ENCODE measurements around the gene UTS2B. TPM values are rescaled to one million over a fixed set of nuclear protein-coding genes. Genes with fewer than 3 reads are reported as not detected.

The UTS2B gene
- total RNA-seq, 1 experiment from 2014 or later, result 1.1 TPM

GRCh38 chr3:191342411-191342810 is 12.1 kb upstream of the UTS2B start:
- DNase-seq, result no peak
- Histone ChIP-seq H3K9me2 (ENCODE audit: insufficient read depth) (no peaks in the 10 kb centered on the region), H3K36me3 (ENCODE audit: low read depth) (0 out of 2 replicates have a peak, but pooled peaks cover 3% of the 10 kb centered on the region), H4K20me1 (ENCODE audit: insufficient read depth) (peaks cover 4% of the 10 kb centered on the region; the same call in 1 of the 2 replicates), H3K27ac (no peak overlapping the region), H2AFZ (no peak overlapping the region), H3K27me3 (ENCODE audit: insufficient read depth, low read depth) (no peaks in the 10 kb centered on the region), H3F3A (ENCODE audit: insufficient read depth, low read depth) (peaks cover 3% of the 10 kb centered on the region; the same call in 1 of the 2 replicates), H3K4me2 (no peak overlapping the region), H3K9me3 (ENCODE audit: insufficient read depth, low read depth) (no peaks in the 10 kb centered on the region), H3K4me3 (no peak overlapping the region), H3K79me2 (ENCODE audit: low read depth) (peaks cover 94% of the 10 kb centered on the region), H3K4me1 (replicated peaks; ENCODE audit: insufficient read depth) (peaks cover 10% of the 10 kb centered on the region)
- no TSS peak for BruUV-seq (replicated peaks)
- TF ChIP-seq EZH2 (IDR thresholded peaks at IDR 0.05; ENCODE audit: low read depth), result no peak
- no peak for TF ChIP-seq CTCF (conservative IDR thresholded peaks at IDR 0.05)
- POLR2A ChIA-PET (ENCODE audit: unreplicated experiment), result no interaction called here
- CTCF ChIA-PET, result no interaction called here
- intact Hi-C loops (cut with micrococcal nuclease; ENCODE audit: unreplicated experiment), result no loop called here

- BruUV-seq (replicated peaks), result no TSS peak
- no peaks in the 10 kb centered on the region for H3K9me3 ChIP-seq (ENCODE audit: insufficient read depth, low read depth)
- no peaks in the 10 kb centered on the region for H3K27me3 ChIP-seq (ENCODE audit: insufficient read depth, low read depth)
- 0 out of 2 replicates have a peak, but pooled peaks cover 3% of the 10 kb centered on the region for H3K36me3 ChIP-seq (ENCODE audit: low read depth)
- peaks cover 14% of the 10 kb centered on the region for H3K4me1 ChIP-seq (replicated peaks; ENCODE audit: insufficient read depth)
- no peak overlapping the region for H3K4me2 ChIP-seq
- peaks cover 4% of the 10 kb centered on the region; the same call in 1 of the 2 replicates for H4K20me1 ChIP-seq (ENCODE audit: insufficient read depth)
- H3K79me2 ChIP-seq (ENCODE audit: low read depth), result peaks cover 94% of the 10 kb centered on the region
- DNase-seq, result no peak
- no peak for TF ChIP-seq CTCF (conservative IDR thresholded peaks at IDR 0.05)
- no peak for TF ChIP-seq EZH2 (IDR thresholded peaks at IDR 0.05; ENCODE audit: low read depth)
- ChIA-PET POLR2A (ENCODE audit: unreplicated experiment) (no interaction called here), CTCF (no interaction called here)
- H3F3A ChIP-seq (ENCODE audit: insufficient read depth, low read depth), result peaks cover 4% of the 10 kb centered on the region; the same call in 1 of the 2 replicates
- H3K9me2 ChIP-seq (ENCODE audit: insufficient read depth), result no peaks in the 10 kb centered on the region
- no peak overlapping the region for H3K4me3 ChIP-seq
- intact Hi-C loops (cut with micrococcal nuclease; ENCODE audit: unreplicated experiment), result no loop called here
- H3K27ac ChIP-seq, result no peak overlapping the region
- no peak overlapping the region for H2AFZ ChIP-seq
Observed at GRCh38 chr3:191342006-191342405, 11.7 kb upstream of the UTS2B start.

- Histone ChIP-seq H3F3A (ENCODE audit: insufficient read depth, low read depth) (peaks cover 4% of the 10 kb centered on the region; the same call in 1 of the 2 replicates), H3K27ac (no peak overlapping the region), H2AFZ (no peak overlapping the region), H3K4me2 (no peak overlapping the region), H3K79me2 (ENCODE audit: low read depth) (peaks cover 95% of the 10 kb centered on the region), H4K20me1 (ENCODE audit: insufficient read depth) (peaks cover 4% of the 10 kb centered on the region; the same call in 1 of the 2 replicates), H3K9me2 (ENCODE audit: insufficient read depth) (no peaks in the 10 kb centered on the region), H3K27me3 (ENCODE audit: insufficient read depth, low read depth) (no peaks in the 10 kb centered on the region), H3K36me3 (ENCODE audit: low read depth) (0 out of 2 replicates have a peak, but pooled peaks cover 8% of the 10 kb centered on the region), H3K4me3 (no peak overlapping the region), H3K9me3 (ENCODE audit: insufficient read depth, low read depth) (no peaks in the 10 kb centered on the region), H3K4me1 (replicated peaks; ENCODE audit: insufficient read depth) (peaks cover 15% of the 10 kb centered on the region)
- TF ChIP-seq CTCF (conservative IDR thresholded peaks at IDR 0.05) (no peak), EZH2 (IDR thresholded peaks at IDR 0.05; ENCODE audit: low read depth) (no peak)
- CTCF ChIA-PET, result no interaction called here
- DNase-seq, result no peak
- BruUV-seq (replicated peaks), result no TSS peak
- POLR2A ChIA-PET (ENCODE audit: unreplicated experiment), result no interaction called here
- intact Hi-C loops (cut with micrococcal nuclease; ENCODE audit: unreplicated experiment), result no loop called here
Observed at GRCh38 chr3:191340966-191341365, 10.6 kb upstream of the UTS2B start.

Measured in PC-9 (cell line).